ENCODE measurements around the gene PTPRE. TPM values are rescaled to one million over a fixed set of nuclear protein-coding genes. Genes with fewer than 3 reads are reported as not detected.

The PTPRE gene
- total RNA-seq, 2 experiments from 2014 or later: 19.9 to 22.3 TPM

DNA sequence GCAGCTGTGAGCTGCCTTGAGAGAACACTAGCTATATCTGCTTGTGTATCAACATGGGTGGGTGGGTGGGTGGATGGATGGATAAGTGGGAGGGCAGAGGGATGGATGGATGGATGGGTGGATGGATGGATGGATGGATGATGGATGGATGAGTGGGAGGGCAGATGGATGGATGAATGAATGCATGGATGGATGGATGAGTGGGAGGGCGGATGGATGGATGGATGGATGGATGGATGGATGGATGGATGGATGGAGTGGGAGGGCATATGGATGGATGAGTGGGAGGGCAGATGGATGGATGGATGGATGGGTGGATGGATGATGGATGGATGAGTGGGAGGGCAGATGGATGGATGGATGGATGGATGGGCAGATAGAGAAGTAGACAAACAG is 143.2 kb downstream of the PTPRE start:
- ATAC-seq (no peak), DNase-seq (no peak)
- no peaks in the 10 kb centered on the region for H3K27me3 Mint-ChIP-seq
- ChIA-PET CTCF (interaction anchor here (1.5 to 6.8 kb wide), 4 partner anchors 14 to 143 kb away, joined by 4 to 101 read pairs (median 14); partner anchors contain the start of gene PTPRE), POLR2A (interaction anchor here (5.3 kb wide), 1 partner anchor 13 kb away, joined by 44 read pairs; no protein-coding TSS in a partner anchor)
- TF ChIP-seq, protein P1, sequence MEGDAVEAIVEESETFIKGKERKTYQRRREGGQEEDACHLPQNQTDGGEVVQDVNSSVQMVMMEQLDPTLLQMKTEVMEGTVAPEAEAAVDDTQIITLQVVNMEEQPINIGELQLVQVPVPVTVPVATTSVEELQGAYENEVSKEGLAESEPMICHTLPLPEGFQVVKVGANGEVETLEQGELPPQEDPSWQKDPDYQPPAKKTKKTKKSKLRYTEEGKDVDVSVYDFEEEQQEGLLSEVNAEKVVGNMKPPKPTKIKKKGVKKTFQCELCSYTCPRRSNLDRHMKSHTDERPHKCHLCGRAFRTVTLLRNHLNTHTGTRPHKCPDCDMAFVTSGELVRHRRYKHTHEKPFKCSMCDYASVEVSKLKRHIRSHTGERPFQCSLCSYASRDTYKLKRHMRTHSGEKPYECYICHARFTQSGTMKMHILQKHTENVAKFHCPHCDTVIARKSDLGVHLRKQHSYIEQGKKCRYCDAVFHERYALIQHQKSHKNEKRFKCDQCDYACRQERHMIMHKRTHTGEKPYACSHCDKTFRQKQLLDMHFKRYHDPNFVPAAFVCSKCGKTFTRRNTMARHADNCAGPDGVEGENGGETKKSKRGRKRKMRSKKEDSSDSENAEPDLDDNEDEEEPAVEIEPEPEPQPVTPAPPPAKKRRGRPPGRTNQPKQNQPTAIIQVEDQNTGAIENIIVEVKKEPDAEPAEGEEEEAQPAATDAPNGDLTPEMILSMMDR (IDR thresholded peaks at IDR 0.05): no peak
- no peaks in the 10 kb centered on the region for H3K9me3 Mint-ChIP-seq
- H3K4me3 Mint-ChIP-seq: peak overlapping the region; percentile 90
- peaks cover 49% of the 10 kb centered on the region for H3K36me3 Mint-ChIP-seq (ENCODE audit: low read depth)
- intact Hi-C loops (cut with micrococcal nuclease): no loop called here
- H3K27ac Mint-ChIP-seq: peak overlapping the region; percentile 48
- H3K4me1 Mint-ChIP-seq (ENCODE audit: low read depth): peaks cover 39% of the 10 kb centered on the region

DNA sequence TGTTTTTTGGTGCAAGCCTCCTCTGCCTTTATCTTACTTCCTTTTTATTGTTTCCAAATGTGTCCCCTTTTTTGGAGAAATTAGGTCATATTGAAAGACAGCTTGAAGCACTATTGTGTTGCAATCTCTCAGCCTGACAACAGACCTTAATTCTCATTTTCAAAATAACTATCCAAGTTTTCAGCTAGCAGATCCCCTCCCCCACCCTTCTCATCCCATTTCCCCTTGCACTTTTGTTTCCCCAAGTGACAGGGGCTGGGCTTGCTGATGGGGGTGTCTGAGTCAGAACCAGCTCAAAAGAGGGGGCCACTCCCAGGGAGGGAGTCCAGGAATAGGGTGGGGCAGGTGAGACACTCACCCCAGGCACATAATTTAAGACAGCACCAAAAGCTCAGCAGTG is 144.0 kb downstream of the PTPRE start:
- Mint-ChIP-seq H3K4me1 (ENCODE audit: low read depth) (peaks cover 39% of the 10 kb centered on the region), H3K36me3 (ENCODE audit: low read depth) (peaks cover 56% of the 10 kb centered on the region), H3K9me3 (no peaks in the 10 kb centered on the region), H3K4me3 (no peak overlapping the region), H3K27ac (no peak overlapping the region), H3K27me3 (no peaks in the 10 kb centered on the region)
- POLR2A ChIA-PET: interaction anchor here (1.2 to 5.3 kb wide), 2 partner anchors 10 to 12 kb away, joined by 3 to 44 read pairs; no protein-coding TSS in a partner anchor
- DNase-seq (no peak), ATAC-seq (no peak)
- TF ChIP-seq, protein P1 (IDR thresholded peaks at IDR 0.05): no peak
- intact Hi-C loops (cut with micrococcal nuclease): no loop called here
- CTCF ChIA-PET: interaction anchor here (1.0 to 3.5 kb wide), 6 partner anchors 12 to 144 kb away, joined by 3 to 27 read pairs (median 8); partner anchors contain the start of gene PTPRE

DNA sequence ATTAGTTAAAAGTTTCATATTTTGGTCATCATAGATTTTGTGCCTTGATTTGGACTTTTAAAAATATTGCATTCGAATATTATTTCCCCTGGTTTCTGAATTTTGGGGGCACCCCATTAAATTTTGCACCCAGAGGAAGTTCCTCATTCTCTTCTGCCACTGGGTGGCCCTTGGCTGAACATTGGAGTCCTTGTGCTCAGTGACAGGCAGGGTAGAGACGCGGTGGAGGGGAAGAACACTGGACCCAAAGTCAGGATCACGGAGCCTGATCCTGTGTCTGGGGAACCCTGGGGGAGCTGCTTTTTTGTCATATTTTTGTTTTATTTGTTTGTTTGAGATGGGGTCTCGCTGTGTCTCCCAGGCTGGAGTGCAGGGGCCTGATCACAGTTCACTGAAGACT is 144.6 kb downstream of the PTPRE start:
- ATAC-seq: no peak
- no peak overlapping the region for H3K27ac Mint-ChIP-seq
- H3K4me3 Mint-ChIP-seq: no peak overlapping the region
- intact Hi-C loops (cut with micrococcal nuclease): no loop called here
- H3K4me1 Mint-ChIP-seq (ENCODE audit: low read depth): peaks cover 35% of the 10 kb centered on the region
- TF ChIP-seq, protein P1 (IDR thresholded peaks at IDR 0.05): no peak
- no peak for DNase-seq
- H3K36me3 Mint-ChIP-seq (ENCODE audit: low read depth): peaks cover 59% of the 10 kb centered on the region
- POLR2A ChIA-PET: interaction anchor here (1.2 to 5.3 kb wide), 2 partner anchors 10 to 12 kb away, joined by 3 to 44 read pairs; no protein-coding TSS in a partner anchor
- CTCF ChIA-PET: interaction anchor here (1.0 to 3.5 kb wide), 5 partner anchors 12 to 145 kb away, joined by 3 to 27 read pairs (median 11); partner anchors contain the start of gene PTPRE
- no peaks in the 10 kb centered on the region for H3K27me3 Mint-ChIP-seq
- H3K9me3 Mint-ChIP-seq: no peaks in the 10 kb centered on the region

DNA sequence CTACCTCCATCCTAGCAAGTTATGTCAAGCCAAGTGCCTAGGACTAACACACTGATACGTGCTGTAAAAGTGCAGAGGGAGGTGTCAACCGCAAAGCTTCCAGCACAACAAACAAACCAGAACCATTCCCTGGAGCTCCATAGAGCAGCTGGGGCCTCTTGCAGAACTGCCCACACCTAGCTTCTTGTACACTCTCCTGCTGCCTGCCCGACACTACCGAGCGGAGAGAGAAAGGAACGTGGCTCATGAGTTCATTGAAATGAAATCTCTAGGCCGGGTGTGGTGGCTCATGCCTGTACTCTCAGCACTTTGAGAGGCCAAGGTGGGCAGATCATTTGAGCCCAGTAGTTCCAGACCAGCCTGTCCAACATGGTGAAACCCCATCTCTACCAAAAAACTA is 145.8 kb downstream of the PTPRE start:
- Mint-ChIP-seq H3K9me3 (no peaks in the 10 kb centered on the region), H3K36me3 (ENCODE audit: low read depth) (peaks cover 61% of the 10 kb centered on the region), H3K4me1 (ENCODE audit: low read depth) (peaks cover 37% of the 10 kb centered on the region), H3K4me3 (no peak overlapping the region), H3K27ac (no peak overlapping the region), H3K27me3 (no peaks in the 10 kb centered on the region)
- intact Hi-C loops (cut with micrococcal nuclease): no loop called here
- ChIA-PET CTCF (interaction anchor here (3.2 to 3.5 kb wide), 2 partner anchors 10 to 17 kb away, joined by 24 to 27 read pairs; no protein-coding TSS in a partner anchor), POLR2A (interaction anchor here (5.3 kb wide), 1 partner anchor 10 kb away, joined by 44 read pairs; no protein-coding TSS in a partner anchor)
- ATAC-seq (no peak), DNase-seq (no peak)
- TF ChIP-seq, protein P1 (IDR thresholded peaks at IDR 0.05): no peak

DNA sequence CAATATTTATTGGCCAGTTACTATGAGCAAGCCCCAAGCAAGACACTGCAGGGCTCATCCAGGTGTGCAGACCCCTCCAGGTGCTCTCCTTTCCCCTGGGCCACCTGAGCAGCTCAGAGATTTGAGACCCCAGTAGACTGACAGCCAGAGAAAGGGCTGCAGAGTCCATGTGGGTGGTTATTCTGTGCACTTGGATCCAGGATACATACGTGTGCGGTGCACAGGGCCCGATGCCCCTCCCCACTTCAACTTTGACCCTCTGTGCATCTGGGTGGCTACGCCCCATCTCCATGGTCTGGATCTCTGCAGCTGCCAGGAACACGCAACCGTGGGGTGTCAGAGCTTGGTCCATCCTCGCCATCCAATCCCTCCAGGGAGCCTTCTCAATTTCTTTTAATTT is 146.5 kb downstream of the PTPRE start:
- H3K4me3 Mint-ChIP-seq: no peak overlapping the region
- TF ChIP-seq, protein P1 (IDR thresholded peaks at IDR 0.05): no peak
- ATAC-seq: no peak
- no peaks in the 10 kb centered on the region for H3K27me3 Mint-ChIP-seq
- POLR2A ChIA-PET: interaction anchor here (5.3 kb wide), 1 partner anchor 10 kb away, joined by 44 read pairs; no protein-coding TSS in a partner anchor
- intact Hi-C loops (cut with micrococcal nuclease): no loop called here
- peaks cover 40% of the 10 kb centered on the region for H3K4me1 Mint-ChIP-seq (ENCODE audit: low read depth)
- CTCF ChIA-PET: interaction anchor here (3.2 to 3.5 kb wide), 2 partner anchors 10 to 17 kb away, joined by 24 to 27 read pairs; no protein-coding TSS in a partner anchor
- peaks cover 62% of the 10 kb centered on the region for H3K36me3 Mint-ChIP-seq (ENCODE audit: low read depth)
- no peak for DNase-seq
- no peak overlapping the region for H3K27ac Mint-ChIP-seq
- H3K9me3 Mint-ChIP-seq: no peaks in the 10 kb centered on the region

Measured in activated CD8-positive, alpha-beta T cell treated with anti-CD3 and anti-CD28 coated beads for 36 hours (primary cell).